GM06990 (cell line): ENCODE data around the gene FLRT1.

Experiments
- DNase-seq: peaks from one replicate; pipeline ENCODE4 v3.0.0-alpha.2; 2011; ENCODE audit not compliant: insufficient read length; ENCODE audit errors: extremely low read depth
- H3K27me3 ChIP-seq: replicated peaks from 2 replicates; pipeline ENCODE4 v1.6.0; 2011; ENCODE audit warnings: low read length; ENCODE audit not compliant: control insufficient read depth, insufficient read depth
- H3K36me3 ChIP-seq: 2 replicates; pipeline ENCODE4 v1.5.1; 2011; ENCODE audit warnings: low read length; ENCODE audit not compliant: control insufficient read depth, insufficient read depth
- H3K4me3 ChIP-seq: replicated peaks from 2 replicates; pipeline ENCODE4 v1.5.1; 2011; ENCODE audit warnings: low read depth, mild to moderate bottlenecking, control low read depth, low read length
- CTCF ChIP-seq: IDR thresholded peaks from 2 replicates; pipeline ENCODE4 v1.5.1; 2011; ENCODE audit warnings: low read length, control low read depth, mild to moderate bottlenecking, inconsistent platforms; ENCODE audit not compliant: insufficient read depth, poor library complexity, severe bottlenecking

Gene FLRT1

GRCh38 chr11:64008914-64009633 lies 26.7 kb upstream of the FLRT1 start:
- Histone ChIP-seq H3K27me3 (peaks cover 2% of the 10 kb centered on the region; the same call in 1 of the 2 replicates), H3K36me3 (no peaks in the 10 kb centered on the region), H3K4me3 (no peak overlapping the region)
- DNase-seq: no peak
- TF ChIP-seq CTCF: no peak

GRCh38 chr11:64009710-64010109 lies 26.0 kb upstream of the FLRT1 start:
- TF ChIP-seq CTCF: no peak
- Histone ChIP-seq H3K4me3 (no peak overlapping the region), H3K27me3 (peaks cover 2% of the 10 kb centered on the region; the same call in 1 of the 2 replicates), H3K36me3 (no peaks in the 10 kb centered on the region)
- DNase-seq: no peak

- H3K27me3 ChIP-seq: peaks cover 2% of the 10 kb centered on the region; the same call in 1 of the 2 replicates
- DNase-seq: no peak
- no peak for TF ChIP-seq CTCF
- H3K4me3 ChIP-seq: no peak overlapping the region
- H3K36me3 ChIP-seq: no peaks in the 10 kb centered on the region
Measured at GRCh38 chr11:64010783-64011182, 24.9 kb upstream of the FLRT1 start.

- Histone ChIP-seq H3K36me3 (no peaks in the 10 kb centered on the region), H3K4me3 (no peak overlapping the region), H3K27me3 (peaks cover 2% of the 10 kb centered on the region; the same call in 1 of the 2 replicates)
- no peak for DNase-seq
- no peak for TF ChIP-seq CTCF
Measured at GRCh38 chr11:64011371-64011770, 24.4 kb upstream of the FLRT1 start.

- Histone ChIP-seq H3K36me3 (no peaks in the 10 kb centered on the region), H3K4me3 (no peak overlapping the region), H3K27me3 (no peaks in the 10 kb centered on the region; the same call in 1 of the 2 replicates)
- no peak for DNase-seq
- no peak for TF ChIP-seq CTCF
Measured at GRCh38 chr11:64013141-64013896, 22.4 kb upstream of the FLRT1 start.
